Measurements from ENCODE around the gene GNG13.

GNG13 gene

GRCh38 chr16:830871-831570 is 30.5 kb upstream of the GNG13 start:
- no peak for TF ChIP-seq CTCF (IDR thresholded peaks at IDR 0.05)
- no peak overlapping the region for H3K4me3 ChIP-seq
- DNase-seq (ENCODE audit: low spot score): no peak
- H3K27ac ChIP-seq: no peak overlapping the region

- TF ChIP-seq CTCF (IDR thresholded peaks at IDR 0.05): no peak
- no peak for DNase-seq (ENCODE audit: low spot score)
- H3K4me3 ChIP-seq: no peak overlapping the region
- no peak overlapping the region for H3K27ac ChIP-seq
These were observed 29.8 kb upstream of the GNG13 start for GRCh38 chr16:830107-830870.

- no peak for TF ChIP-seq CTCF (IDR thresholded peaks at IDR 0.05)
- H3K4me3 ChIP-seq: no peak overlapping the region
- no peak for DNase-seq (ENCODE audit: low spot score)
These were observed 28.4 kb upstream of the GNG13 start for GRCh38 chr16:828891-829290.

GRCh38 chr16:827513-827912 is 27.0 kb upstream of the GNG13 start:
- Histone ChIP-seq H3K27ac (no peak overlapping the region), H3K4me3 (no peak overlapping the region)
- DNase-seq (ENCODE audit: low spot score): no peak
- TF ChIP-seq CTCF (IDR thresholded peaks at IDR 0.05): no peak

More at GRCh38 chr16:828891-829290, 28.4 kb upstream of the GNG13 start:
- no peak overlapping the region for H3K27ac ChIP-seq

GRCh38 chr16:825341-826061 is 25.0 kb upstream of the GNG13 start:
- H3K4me3 ChIP-seq: no peak overlapping the region
- no peak overlapping the region for H3K27ac ChIP-seq
- no peak for TF ChIP-seq CTCF (IDR thresholded peaks at IDR 0.05)
- no peak for DNase-seq (ENCODE audit: low spot score)

GRCh38 chr16:824601-825000 is 24.1 kb upstream of the GNG13 start:
- Histone ChIP-seq H3K4me3 (no peak overlapping the region), H3K27ac (no peak overlapping the region)
- no peak for DNase-seq (ENCODE audit: low spot score)
- TF ChIP-seq CTCF (IDR thresholded peaks at IDR 0.05): no peak

Measured in coronary artery (tissue), 2 donors.